ENCODE data around the gene FOXP2.

Gene FOXP2

DNA sequence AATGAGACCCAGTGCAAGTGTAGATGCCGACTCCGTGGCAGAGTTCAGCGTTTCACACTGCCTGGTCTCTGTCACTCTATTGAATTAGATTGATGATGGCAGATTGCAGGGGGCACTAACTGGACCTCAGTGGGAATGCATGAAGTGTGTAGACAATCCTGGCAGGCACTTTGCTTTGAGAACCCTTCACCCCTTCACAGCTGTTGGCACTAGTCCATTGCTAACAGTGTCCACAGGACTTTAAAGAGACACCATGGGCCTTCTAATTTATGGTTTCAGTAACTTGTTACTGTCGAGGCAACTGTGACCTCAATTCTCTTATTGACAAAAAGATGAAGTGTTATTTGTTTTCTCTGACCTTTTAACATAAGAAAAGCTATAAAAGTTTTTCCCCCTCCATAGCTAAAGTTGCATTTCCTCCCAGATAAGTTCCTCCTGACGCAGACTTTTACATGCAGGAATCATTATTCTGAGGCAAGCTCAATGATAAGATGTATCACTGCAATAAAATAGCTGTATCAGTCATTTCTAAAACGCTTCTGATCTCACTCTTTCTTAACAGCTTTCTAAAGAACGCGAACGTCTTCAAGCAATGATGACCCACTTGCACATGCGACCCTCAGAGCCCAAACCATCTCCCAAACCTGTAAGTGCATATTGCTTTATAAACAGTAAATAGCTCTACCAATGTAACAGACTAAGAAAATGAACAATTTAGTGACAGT is 238.9 kb downstream of the FOXP2 start:
- no peak overlapping the region for H3K4me3 ChIP-seq (ENCODE audit: low read length)
- H3K36me3 ChIP-seq (ENCODE audit: control insufficient read depth, insufficient read depth, low read length), result no peaks in the 10 kb centered on the region
- no peaks in the 10 kb centered on the region for H3K9me3 ChIP-seq (ENCODE audit: control insufficient read depth, low read length)
- no peaks in the 10 kb centered on the region for H3K4me1 ChIP-seq (ENCODE audit: control insufficient read depth, insufficient read depth, low read length)
- H3K9ac ChIP-seq (ENCODE audit: low read length), result no peak overlapping the region
- no peaks in the 10 kb centered on the region for H3K27me3 ChIP-seq (ENCODE audit: control insufficient read depth, insufficient read depth, low read length)

DNA sequence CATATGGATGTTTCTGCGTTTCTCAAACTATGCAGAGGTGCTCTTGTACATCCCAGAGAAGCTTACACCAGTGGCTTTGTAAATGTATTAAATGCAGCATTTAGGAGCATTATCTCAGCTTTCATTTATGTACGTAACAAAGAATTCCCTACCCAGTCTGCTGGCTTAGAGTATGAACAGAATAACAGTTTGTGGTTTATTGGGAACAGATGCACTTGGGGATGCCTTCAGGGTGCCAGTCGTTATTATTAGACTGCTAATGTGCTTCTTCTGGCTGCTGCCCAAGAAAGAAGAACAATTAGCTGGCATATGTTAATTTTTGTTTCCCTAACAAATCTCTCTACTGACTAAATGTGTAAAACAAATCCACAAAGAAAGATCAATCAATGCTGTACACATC is 241.9 kb downstream of the FOXP2 start:
- Histone ChIP-seq H3K4me1 (ENCODE audit: control insufficient read depth, insufficient read depth, low read length) (no peaks in the 10 kb centered on the region), H3K27me3 (ENCODE audit: control insufficient read depth, insufficient read depth, low read length) (no peaks in the 10 kb centered on the region), H3K9me3 (ENCODE audit: control insufficient read depth, low read length) (no peaks in the 10 kb centered on the region), H3K9ac (ENCODE audit: low read length) (no peak overlapping the region), H3K4me3 (ENCODE audit: low read length) (no peak overlapping the region), H3K36me3 (ENCODE audit: control insufficient read depth, insufficient read depth, low read length) (no peaks in the 10 kb centered on the region)

DNA sequence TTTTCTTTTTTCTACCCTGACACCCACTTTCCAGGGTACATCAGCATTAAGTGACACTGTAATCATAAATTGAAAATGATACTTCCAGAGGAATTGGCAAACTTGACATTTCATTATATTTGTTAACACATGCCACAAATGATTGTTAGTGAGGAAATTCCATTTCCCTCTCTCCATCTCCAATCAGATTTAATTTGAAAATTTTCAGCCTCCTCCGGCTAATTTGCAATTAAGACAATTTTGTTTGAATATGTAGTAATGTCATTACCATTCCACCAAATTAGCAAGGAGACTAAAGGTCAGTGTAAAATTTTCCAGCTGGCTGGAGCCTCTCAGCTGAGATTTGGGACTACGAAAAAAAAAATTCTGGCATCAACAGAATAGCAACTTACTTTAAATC is 242.7 kb downstream of the FOXP2 start:
- H3K36me3 ChIP-seq (ENCODE audit: control insufficient read depth, insufficient read depth, low read length), result no peaks in the 10 kb centered on the region
- no peaks in the 10 kb centered on the region for H3K27me3 ChIP-seq (ENCODE audit: control insufficient read depth, insufficient read depth, low read length)

DNA sequence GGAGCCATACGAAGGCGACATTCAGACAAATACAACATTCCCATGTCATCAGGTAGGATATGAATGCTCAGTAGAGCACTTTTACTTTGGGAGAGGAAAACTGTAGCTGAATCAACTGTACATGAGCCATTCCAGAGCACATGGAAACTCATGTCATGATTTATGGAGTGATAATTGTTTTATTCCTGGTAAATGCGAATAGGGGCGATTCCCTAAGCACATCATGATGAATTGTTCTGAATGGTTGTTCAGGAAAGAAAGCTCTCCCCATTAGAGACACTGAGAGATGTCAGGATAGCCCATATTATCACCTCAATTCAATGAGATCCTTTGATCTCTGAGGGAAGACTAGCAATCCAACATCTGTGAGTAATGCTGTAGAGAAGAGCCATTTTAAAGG is 243.6 kb downstream of the FOXP2 start:
- Histone ChIP-seq H3K9ac (ENCODE audit: low read length) (no peak overlapping the region), H3K36me3 (ENCODE audit: control insufficient read depth, insufficient read depth, low read length) (no peaks in the 10 kb centered on the region), H3K4me3 (ENCODE audit: low read length) (no peak overlapping the region), H3K9me3 (ENCODE audit: control insufficient read depth, low read length) (no peaks in the 10 kb centered on the region), H3K27me3 (ENCODE audit: control insufficient read depth, insufficient read depth, low read length) (no peaks in the 10 kb centered on the region), H3K4me1 (ENCODE audit: control insufficient read depth, insufficient read depth, low read length) (no peaks in the 10 kb centered on the region)

More for the DNA sequence above, 242.7 kb downstream of the FOXP2 start:
- H3K4me3 ChIP-seq (ENCODE audit: low read length), result no peak overlapping the region
- H3K9me3 ChIP-seq (ENCODE audit: control insufficient read depth, low read length), result no peaks in the 10 kb centered on the region
- no peak overlapping the region for H3K9ac ChIP-seq (ENCODE audit: low read length)
- no peaks in the 10 kb centered on the region for H3K4me1 ChIP-seq (ENCODE audit: control insufficient read depth, insufficient read depth, low read length)

DNA sequence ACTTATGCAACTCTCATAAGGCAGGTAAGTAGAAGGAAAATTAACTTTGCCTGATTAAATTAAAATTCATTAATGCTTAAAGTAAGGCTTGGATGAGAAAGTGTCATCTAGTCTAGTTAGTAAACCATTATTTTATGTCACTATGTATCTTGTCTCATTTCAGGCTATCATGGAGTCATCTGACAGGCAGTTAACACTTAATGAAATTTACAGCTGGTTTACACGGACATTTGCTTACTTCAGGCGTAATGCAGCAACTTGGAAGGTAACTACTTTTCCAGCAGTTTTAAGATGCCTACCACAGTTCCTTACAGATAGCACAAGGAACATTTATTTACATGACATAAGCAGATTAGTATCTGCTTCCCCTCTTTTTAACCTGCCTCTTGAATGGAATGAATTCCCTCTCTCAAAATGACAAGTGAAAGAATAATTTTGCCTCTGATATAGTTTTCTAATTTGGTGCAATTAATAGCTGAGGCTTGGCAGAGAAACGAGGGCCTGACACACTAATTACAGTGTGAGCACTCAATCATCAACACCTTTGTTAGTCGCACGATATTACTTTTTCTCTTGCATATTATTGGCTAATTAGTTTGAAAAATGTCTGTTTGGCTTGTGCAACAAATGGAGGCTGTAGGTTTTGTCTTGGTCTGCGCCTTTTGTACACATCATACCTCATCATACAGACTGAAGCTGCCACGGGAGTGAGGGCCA is 245.0 kb downstream of the FOXP2 start:
- no peak overlapping the region for H3K4me3 ChIP-seq (ENCODE audit: low read length)
- no peak overlapping the region for H3K9ac ChIP-seq (ENCODE audit: low read length)
- no peaks in the 10 kb centered on the region for H3K4me1 ChIP-seq (ENCODE audit: control insufficient read depth, insufficient read depth, low read length)
- H3K27me3 ChIP-seq (ENCODE audit: control insufficient read depth, insufficient read depth, low read length), result no peaks in the 10 kb centered on the region
- no peaks in the 10 kb centered on the region for H3K9me3 ChIP-seq (ENCODE audit: control insufficient read depth, low read length)
- no peaks in the 10 kb centered on the region for H3K36me3 ChIP-seq (ENCODE audit: control insufficient read depth, insufficient read depth, low read length)

DNA sequence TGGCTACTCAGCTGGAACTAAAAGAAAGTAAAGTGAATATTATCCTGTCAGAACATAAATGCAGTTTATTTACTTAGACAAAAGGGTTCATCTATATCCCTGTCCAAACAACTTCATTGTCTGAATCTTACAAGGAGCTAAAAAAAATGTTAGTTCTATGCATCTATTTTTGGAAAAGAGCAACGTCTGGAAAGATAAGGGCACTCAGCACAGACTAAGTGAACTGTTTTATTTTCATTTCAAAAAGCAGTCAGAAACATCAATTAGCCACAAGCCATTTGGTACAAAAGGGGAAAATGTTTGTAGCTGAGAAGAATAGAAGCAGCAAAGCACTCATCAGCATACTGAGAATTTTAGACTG is 245.5 kb downstream of the FOXP2 start:
- no peaks in the 10 kb centered on the region for H3K4me1 ChIP-seq (ENCODE audit: control insufficient read depth, insufficient read depth, low read length)
- H3K4me3 ChIP-seq (ENCODE audit: low read length), result no peak overlapping the region
- H3K36me3 ChIP-seq (ENCODE audit: control insufficient read depth, insufficient read depth, low read length), result no peaks in the 10 kb centered on the region
- no peaks in the 10 kb centered on the region for H3K27me3 ChIP-seq (ENCODE audit: control insufficient read depth, insufficient read depth, low read length)
- H3K9me3 ChIP-seq (ENCODE audit: control insufficient read depth, low read length), result no peaks in the 10 kb centered on the region
- H3K9ac ChIP-seq (ENCODE audit: low read length), result no peak overlapping the region

DNA sequence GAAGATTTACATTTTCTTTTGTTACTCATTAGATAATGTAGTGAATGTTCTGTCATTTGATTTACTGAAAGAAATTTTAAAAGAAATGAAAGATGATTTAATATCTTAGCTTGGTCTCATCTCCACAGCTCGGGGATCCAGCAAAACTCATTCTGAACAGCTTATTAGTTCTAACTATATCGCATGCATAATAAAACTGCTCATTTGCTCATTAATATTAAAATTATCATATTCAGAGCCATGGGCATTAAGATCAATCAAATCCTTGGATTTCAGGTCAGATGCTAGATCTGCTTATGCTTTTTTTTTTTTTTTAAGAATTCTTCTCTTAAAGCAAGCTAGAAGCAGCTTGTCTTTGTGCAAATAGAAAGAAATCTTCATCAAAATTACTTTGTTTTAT is 246.1 kb downstream of the FOXP2 start:
- H3K4me3 ChIP-seq (ENCODE audit: low read length), result no peak overlapping the region
- H3K27me3 ChIP-seq (ENCODE audit: control insufficient read depth, insufficient read depth, low read length), result no peaks in the 10 kb centered on the region
- H3K36me3 ChIP-seq (ENCODE audit: control insufficient read depth, insufficient read depth, low read length), result no peaks in the 10 kb centered on the region
- H3K9me3 ChIP-seq (ENCODE audit: control insufficient read depth, low read length), result no peaks in the 10 kb centered on the region
- no peak overlapping the region for H3K9ac ChIP-seq (ENCODE audit: low read length)
- no peaks in the 10 kb centered on the region for H3K4me1 ChIP-seq (ENCODE audit: control insufficient read depth, insufficient read depth, low read length)

DNA sequence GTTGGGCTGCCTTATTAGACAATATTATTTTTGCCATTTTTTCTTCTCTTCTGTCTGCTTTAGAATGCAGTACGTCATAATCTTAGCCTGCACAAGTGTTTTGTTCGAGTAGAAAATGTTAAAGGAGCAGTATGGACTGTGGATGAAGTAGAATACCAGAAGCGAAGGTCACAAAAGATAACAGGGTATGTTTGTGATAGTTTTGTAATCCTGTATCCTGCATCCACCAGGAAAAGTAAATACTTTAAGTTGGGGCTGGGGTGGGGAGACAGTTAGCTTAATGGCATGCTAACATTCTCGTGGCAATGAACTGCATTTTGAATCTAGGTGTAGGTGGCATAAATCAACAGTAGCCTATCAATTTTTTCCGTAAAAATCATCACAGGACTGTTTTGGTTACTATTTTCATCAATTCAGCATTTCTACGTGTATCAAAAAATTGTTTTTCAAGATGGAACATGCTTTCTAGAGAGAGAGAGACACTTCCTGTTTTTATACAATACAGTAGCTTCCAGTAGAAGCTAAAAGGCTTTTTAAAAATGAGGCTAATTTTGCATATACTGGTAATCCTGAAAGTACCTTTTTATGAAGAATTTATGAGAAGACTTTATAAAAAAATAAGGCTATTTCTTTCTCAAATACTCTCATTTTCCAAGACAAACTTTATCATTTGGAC is 247.5 kb downstream of the FOXP2 start:
- Histone ChIP-seq H3K4me3 (ENCODE audit: low read length) (no peak overlapping the region), H3K27me3 (ENCODE audit: control insufficient read depth, insufficient read depth, low read length) (no peaks in the 10 kb centered on the region), H3K36me3 (ENCODE audit: control insufficient read depth, insufficient read depth, low read length) (no peaks in the 10 kb centered on the region), H3K9me3 (ENCODE audit: control insufficient read depth, low read length) (no peaks in the 10 kb centered on the region), H3K9ac (ENCODE audit: low read length) (no peak overlapping the region), H3K4me1 (ENCODE audit: control insufficient read depth, insufficient read depth, low read length) (no peaks in the 10 kb centered on the region)

DNA sequence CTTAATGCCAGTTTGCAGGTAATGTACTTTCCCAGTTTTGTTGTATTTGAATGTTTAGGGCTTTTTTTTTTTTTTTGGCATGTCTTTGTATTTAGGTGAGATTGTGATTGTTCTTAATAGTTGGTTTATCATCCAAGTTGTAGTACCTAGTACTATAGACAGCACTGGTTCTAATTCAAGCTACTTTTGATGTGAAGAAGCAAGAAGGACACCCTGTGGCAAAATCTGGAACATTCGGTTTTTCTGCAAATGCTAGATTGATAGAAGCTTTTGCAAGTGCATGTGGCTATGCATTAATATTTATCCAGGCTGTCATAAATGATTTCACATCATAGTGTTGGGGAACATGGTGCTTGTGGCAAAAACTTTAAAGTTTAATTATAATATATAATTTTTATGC is 248.9 kb downstream of the FOXP2 start:
- Histone ChIP-seq H3K27me3 (ENCODE audit: control insufficient read depth, insufficient read depth, low read length) (no peaks in the 10 kb centered on the region), H3K9me3 (ENCODE audit: control insufficient read depth, low read length) (no peaks in the 10 kb centered on the region), H3K36me3 (ENCODE audit: control insufficient read depth, insufficient read depth, low read length) (no peaks in the 10 kb centered on the region), H3K4me1 (ENCODE audit: control insufficient read depth, insufficient read depth, low read length) (no peaks in the 10 kb centered on the region), H3K4me3 (ENCODE audit: low read length) (no peak overlapping the region), H3K9ac (ENCODE audit: low read length) (no peak overlapping the region)

DNA sequence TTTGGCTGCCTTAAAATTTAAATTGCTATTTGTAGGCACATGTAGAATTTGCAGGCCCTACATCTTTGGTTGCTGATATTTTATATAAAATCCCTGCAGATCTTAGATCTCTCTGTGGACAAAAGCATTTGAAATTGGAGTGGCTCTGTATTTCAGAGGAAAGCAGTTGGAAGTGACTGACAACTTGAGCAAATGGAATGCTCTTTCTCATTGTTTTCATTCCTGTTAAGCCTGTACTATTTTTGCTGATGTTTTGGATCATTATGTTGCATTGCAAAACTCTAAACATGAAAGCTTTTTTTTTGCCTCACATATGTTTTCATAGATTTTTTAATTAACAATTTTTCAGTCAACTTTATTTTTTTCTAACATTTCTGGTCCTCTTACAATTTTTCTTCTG is 256.1 kb downstream of the FOXP2 start:
- H3K4me3 ChIP-seq (ENCODE audit: low read length), result no peak overlapping the region
- H3K9me3 ChIP-seq (ENCODE audit: control insufficient read depth, low read length), result no peaks in the 10 kb centered on the region

DNA sequence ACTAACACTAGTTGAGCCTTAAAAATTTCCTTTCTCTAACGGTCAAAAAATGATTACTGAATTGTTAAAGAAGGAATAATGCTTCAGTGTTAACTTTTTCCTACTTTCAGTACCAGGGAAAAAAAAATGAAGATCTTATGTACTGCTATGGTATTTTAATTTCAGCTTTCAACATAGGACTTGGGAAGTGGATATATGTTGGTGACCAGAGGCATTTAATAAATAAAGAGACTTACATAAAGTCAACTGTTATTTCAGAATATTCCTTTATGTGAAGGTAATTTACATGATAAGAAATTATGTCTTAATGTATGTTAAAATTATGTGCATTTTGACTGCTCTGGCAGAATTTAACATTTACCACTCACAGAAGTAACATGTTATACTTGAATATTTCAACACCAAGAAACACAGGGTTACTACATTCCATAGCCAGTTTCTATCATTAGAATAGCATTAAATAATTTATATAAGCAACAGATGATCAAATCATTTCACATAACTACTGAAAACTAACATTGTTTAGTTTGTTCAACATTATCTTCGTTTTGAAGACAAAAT is 257.0 kb downstream of the FOXP2 start:
- no peak overlapping the region for H3K9ac ChIP-seq (ENCODE audit: low read length)
- no peaks in the 10 kb centered on the region for H3K36me3 ChIP-seq (ENCODE audit: control insufficient read depth, insufficient read depth, low read length)
- no peaks in the 10 kb centered on the region for H3K9me3 ChIP-seq (ENCODE audit: control insufficient read depth, low read length)
- no peaks in the 10 kb centered on the region for H3K4me1 ChIP-seq (ENCODE audit: control insufficient read depth, insufficient read depth, low read length)
- H3K27me3 ChIP-seq (ENCODE audit: control insufficient read depth, insufficient read depth, low read length), result no peaks in the 10 kb centered on the region
- H3K4me3 ChIP-seq (ENCODE audit: low read length), result no peak overlapping the region

More for the DNA sequence above, 256.1 kb downstream of the FOXP2 start:
- H3K27me3 ChIP-seq (ENCODE audit: control insufficient read depth, insufficient read depth, low read length), result no peaks in the 10 kb centered on the region
- no peaks in the 10 kb centered on the region for H3K36me3 ChIP-seq (ENCODE audit: control insufficient read depth, insufficient read depth, low read length)
- H3K9ac ChIP-seq (ENCODE audit: low read length), result no peak overlapping the region
- no peaks in the 10 kb centered on the region for H3K4me1 ChIP-seq (ENCODE audit: control insufficient read depth, insufficient read depth, low read length)

DNA sequence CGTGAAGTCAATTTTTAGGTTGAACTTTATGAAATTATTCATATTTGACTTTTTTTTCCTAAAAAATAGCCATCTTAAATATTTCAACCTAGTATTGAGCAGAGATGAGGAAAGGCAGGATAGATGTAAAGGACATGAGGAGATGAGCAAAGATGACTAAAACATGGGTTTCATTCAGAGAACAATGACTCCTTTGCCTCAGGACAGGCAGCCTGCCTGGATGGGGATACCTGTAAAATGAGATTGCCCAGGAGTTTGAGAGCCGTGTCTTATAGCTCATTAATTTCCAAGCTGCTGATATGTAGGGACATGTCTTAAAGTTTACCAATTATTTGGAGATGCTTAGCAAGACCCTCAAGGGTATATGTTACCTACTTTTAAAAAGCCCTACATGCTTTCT is 263.5 kb downstream of the FOXP2 start:
- Histone ChIP-seq H3K9ac (ENCODE audit: low read length) (no peak overlapping the region), H3K27me3 (ENCODE audit: control insufficient read depth, insufficient read depth, low read length) (no peaks in the 10 kb centered on the region), H3K4me1 (ENCODE audit: control insufficient read depth, insufficient read depth, low read length) (no peaks in the 10 kb centered on the region), H3K4me3 (ENCODE audit: low read length) (no peak overlapping the region), H3K9me3 (ENCODE audit: control insufficient read depth, low read length) (no peaks in the 10 kb centered on the region), H3K36me3 (ENCODE audit: control insufficient read depth, insufficient read depth, low read length) (no peaks in the 10 kb centered on the region)

Measured in mucosa of stomach (tissue), 1 donor.